HG02981 (cell line): ENCODE measurements around the gene GCLM.
A peak's percentile ranks its signal among the peaks of the same experiment; 100 is the strongest.
"Not testable (repeated sequence)": the region's sequence is repeated elsewhere in the genome, so short reads cannot be mapped to it uniquely, and the experiment has no call there.

Source experiments
- ATAC-seq: cut with Tn5 transposase; IDR thresholded peaks from one replicate; pipeline ENCODE4 v1.9.1; 2021; ENCODE audit warnings: mild to moderate bottlenecking, moderate library complexity; ENCODE audit not compliant: unreplicated experiment

The GCLM gene, protein sequence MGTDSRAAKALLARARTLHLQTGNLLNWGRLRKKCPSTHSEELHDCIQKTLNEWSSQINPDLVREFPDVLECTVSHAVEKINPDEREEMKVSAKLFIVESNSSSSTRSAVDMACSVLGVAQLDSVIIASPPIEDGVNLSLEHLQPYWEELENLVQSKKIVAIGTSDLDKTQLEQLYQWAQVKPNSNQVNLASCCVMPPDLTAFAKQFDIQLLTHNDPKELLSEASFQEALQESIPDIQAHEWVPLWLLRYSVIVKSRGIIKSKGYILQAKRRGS

DNA sequence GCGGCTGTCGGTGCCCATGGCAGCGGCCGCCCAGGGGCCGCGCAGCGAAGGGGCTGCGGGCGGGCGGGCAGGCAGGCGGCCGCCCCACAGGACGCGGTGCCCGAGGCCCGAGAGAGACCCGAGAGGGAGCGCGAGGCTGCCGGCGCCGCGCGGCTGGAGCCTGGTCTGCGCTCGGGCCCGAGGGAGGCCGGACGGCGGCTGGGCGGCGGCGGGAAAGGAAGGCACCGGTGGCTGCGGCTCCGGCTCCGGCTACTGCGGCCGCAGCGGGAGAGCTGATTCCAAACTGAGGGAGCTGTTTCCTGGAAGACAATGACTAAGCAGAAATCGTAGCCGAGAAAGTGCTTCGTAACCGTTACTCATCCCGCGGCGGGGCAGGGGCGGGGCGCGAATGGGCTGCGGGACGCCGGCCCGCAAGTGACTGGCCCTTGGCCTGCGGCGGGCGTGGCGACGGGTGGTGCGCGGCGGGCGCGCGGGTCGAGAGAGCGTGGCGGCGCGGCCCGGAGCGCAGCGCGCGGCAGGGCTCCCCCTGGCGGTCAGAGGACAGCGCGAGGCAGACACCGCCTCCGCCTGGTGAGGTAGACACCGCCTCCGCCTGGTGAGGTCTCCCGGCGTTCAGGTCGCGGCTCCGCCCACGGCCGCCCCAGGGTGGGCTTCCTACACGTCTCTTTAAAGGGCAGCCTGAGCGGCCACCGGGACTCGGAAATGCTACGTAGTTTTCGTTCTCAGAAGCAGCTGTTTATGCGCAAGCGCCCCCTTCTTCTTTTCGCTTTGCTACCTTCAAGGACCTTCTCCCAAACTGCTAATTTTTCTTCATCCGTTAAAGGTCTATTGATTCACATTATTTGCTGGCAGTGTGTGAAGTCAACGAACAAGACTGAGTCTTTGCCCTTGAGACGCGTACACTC lies at the start of gene GCLM:
Gene GCLM (minus strand): TSS at position 285 of the 905 bp plus-strand sequence. CDS start 267 bp downstream, at position 18.
- peak; percentile 93 for ATAC-seq

DNA sequence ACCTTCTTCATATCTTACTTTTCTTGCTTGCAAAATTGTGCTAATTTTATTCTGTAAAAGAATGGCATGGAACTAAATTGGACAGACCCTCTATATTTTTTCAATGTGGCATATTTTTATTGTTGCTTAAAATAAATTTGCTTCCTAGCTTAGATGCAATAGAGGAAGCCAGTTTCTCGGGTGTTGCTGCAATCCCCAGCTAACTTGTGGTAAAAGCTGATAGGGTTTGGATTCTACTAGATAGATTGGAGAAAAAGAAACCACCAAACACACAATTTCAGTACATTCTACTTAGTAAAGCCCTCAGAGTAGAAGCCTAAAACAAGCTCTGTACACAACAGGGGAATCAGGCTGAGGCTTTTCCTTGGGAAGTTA lies 49.5 kb upstream of the GCLM start:
- no peak for ATAC-seq

- ATAC-seq = no peak
Measured at GRCh38 chr1:93958032-93958725, 48.9 kb upstream of the GCLM start.

DNA sequence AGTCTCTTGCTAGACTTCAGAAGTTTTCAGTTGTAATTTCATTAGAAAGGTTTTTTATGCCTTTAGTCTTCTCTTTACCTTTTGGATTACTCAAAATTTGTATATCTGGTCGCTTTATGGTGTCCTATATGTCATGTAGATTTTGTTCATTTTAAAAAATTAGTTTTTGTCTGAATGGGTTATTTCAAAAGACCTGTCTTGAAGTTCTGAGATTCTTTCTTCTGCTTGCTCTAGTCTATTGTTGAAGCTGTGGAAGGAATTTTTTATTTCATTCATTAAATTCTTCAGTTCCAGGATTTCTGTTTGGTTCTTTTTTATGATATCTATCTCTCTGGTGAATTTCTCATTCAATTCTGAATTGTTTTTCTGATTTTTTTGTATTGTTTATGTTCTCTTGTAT lies 46.5 kb upstream of the GCLM start:
- no peak for ATAC-seq

DNA sequence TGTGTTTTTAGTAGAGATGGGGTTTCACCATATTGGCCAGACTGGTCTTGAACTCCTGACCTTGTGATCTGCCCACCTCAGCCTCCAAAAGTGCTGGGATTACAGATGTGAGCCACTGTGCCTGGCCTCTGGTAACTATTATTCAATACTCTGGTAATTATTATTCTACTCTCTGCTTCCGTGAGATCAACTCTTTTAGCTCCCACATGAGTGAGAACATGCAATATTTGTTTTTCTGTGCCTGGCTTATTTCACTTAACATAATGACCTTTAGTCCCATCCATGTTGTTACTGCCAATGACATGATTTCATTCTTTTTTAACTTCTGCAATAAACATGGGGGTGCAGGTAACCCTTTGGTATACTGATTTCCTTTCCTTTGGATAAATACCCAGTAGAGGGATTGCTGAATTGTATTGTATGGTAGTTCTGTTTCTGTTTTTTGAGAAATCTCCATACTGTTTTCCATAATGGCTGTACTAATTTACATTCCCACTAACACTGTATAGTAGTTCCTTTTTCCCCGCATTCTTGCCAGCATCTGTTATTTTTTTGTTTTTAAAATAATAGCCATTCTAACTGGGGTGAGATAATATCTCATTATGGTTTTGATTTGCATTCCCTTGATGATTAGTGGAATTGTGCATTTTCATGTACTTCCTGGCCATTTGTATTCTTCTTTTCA lies 37.9 kb upstream of the GCLM start:
- not testable (repeated sequence) for ATAC-seq

GRCh38 chr1:93938461-93939145 lies 29.4 kb upstream of the GCLM start:
- no peak for ATAC-seq

DNA sequence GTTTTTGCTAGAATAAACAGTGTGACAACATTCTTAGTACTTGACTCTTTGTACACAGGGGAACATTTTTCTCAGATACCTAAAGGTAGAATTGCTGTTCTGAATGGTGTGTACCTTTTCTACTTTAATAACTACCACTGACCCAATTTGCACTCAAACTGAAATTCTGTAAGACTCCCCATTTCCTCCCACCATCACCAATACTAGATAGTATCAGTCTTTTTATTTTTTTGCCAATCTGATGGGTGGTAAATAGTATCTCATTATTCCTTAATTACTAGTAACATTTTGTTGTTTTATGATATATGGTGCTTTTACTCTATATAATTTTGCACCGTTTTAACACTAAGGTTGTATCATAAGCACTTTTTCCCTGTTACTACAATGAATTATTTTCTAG lies 28.8 kb upstream of the GCLM start:
- ATAC-seq = no peak

DNA sequence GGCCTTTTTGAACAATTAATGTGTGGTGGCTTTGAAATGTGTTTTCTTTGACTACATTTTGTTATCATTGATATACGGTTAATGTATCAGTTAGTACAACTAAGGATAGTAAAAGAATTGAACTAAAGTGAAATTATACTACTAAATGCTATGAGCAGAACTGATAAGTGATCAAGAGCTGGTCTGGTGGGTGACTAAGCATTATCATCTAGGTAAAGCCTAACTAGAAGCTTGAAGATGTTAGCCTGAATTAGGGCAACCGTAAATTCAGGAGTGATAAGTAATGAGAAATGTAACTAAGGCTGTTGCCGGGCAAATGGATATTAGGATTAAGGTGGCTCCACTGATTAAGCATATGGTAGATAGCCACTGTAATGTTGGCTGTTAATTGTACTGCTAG lies 16.0 kb upstream of the GCLM start:
- no peak for ATAC-seq

GRCh38 chr1:93919780-93920179 lies 10.6 kb upstream of the GCLM start:
- ATAC-seq = no peak

DNA sequence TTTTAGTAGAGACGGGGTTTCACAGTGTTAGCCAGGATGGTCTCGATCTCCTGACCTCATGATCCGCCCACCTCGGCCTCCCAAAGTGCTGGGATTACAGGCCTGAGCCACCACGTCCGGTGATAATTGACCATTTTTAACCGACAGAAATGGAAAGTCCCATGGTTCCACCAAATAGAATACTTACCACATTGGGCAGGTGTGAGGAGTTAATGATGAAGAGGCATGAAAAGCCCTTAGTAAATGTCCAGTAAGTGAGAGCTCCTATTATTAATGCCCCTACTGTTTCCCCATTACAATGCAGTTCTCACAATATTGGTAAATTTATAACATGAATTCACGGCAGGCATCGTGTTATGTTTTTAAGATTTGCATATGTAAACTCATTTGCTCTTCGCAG lies 8.1 kb upstream of the GCLM start:
- no peak for ATAC-seq

DNA sequence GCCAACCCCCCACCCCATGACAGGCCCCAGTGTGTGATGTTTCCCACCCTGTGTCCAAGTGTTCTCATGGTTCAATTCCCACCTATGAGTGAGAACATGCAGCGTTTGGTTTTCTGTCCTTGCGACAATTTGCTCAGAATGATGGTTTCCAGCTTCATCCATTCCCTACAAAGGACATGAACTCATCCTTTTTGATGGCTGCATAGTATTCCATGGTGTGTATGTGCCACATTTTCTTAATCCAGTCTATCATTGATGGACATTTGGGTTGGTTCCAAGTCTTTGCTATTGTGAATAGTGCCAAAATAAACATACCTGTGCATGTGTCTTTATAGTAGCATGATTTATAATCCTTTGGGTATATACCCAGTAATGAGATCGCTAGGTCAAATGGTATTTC lies 1.6 kb upstream of the GCLM start:
- ATAC-seq = not testable (repeated sequence)

DNA sequence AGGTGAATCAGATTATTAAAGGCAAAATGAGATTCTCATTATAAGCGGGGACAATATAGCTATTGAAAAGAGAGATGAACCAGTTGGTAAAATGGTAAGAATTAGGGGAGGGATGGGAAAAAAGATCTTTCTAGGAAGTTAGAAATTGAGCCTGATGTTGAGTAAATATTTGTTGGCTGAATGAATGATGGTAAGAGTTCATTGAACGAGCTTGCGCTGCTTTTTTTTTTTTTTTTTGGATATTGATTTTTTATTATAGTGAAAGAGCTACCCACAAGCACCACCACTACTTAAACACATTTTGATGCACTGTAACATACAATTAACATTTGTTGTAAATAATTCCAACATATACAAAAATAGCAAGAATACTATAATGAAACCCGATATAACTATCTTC lies 1.1 kb upstream of the GCLM start:
- no peak for ATAC-seq

DNA sequence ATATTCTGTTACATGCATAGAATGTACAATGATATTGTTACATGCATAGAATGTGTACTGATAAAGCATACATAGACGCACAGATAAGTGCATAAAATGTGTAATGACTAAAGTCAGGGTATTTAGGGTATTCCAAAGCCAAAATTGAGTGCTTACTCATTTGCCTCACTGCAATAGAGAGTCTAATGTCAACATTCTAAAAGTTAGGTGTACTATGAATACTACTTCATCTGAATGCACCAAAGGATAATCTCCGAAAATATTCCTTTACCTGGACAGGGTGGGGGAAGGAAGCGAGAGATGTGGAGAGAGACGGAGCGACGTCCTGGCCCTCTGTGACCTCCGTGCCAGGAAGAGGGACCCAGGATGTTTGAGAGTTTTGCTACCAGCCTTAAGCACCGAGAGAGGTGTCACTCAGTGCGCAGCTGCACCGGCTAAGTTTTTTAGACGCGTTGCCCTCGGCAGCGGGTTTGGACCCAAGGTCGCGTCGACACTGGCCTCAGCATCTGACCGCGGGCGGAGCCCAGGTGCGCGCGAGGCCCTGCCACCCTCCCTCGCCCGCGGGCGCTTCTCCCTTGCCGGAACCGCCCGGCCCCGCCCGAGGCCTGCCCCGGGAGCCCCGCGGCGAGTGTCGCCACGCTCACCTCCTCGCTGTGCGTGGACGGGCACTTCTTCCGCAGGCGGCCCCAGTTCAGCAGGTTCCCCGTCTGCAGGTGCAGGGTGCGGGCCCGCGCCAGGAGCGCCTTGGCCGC lies 660 bp downstream of the GCLM start:
- ATAC-seq = peak; percentile 42

- ATAC-seq = no peak
Measured at GRCh38 chr1:93907718-93908117, 1.5 kb downstream of the GCLM start.

DNA sequence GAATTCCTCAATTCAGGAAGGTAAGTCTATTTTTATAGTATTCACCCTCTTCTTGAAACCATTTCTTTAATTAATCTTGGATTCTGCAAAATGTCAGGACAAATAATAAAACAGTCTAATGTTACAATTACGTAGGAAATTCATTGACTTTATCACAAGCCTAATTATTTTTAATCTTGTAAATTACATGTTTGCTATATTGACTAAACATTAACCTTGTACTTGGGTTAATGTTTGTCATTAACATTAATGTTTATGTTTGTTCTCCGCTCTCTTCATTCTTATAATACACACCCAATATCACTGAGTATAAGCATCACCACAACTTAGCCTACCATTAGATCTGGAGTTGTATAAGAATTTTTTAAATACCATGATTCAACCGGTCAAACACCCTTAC lies 2.8 kb downstream of the GCLM start:
- ATAC-seq = no peak

DNA sequence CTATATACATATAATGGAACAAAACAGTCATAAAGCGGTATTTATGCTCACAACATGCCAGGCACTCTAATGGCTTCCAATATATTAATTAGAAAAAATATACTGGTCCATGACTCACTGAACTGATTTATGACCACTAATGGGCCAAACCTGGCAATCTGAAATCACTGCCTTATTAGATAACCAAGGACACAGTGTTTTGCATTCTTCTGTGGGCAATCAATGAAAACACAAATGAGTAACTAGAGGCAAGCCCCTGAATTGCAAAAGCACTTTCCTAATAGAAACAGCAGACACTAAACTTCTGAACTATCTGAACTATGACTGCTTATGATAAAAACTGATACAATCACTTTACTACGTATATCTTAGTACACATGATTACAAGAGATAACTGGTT lies 3.5 kb downstream of the GCLM start:
- ATAC-seq = no peak

- no peak for ATAC-seq
Measured at GRCh38 chr1:93905051-93905450, 4.2 kb downstream of the GCLM start.

- no peak for ATAC-seq
Measured at GRCh38 chr1:93904228-93904627, 5.0 kb downstream of the GCLM start.

GRCh38 chr1:93900723-93901504 lies 8.3 kb downstream of the GCLM start:
- ATAC-seq = no peak
